HEK293 (cell line): ENCODE data around the gene TBC1D19.
"Not testable (repeated sequence)": the region's sequence is repeated elsewhere in the genome, so short reads cannot be mapped to it uniquely, and the experiment has no call there.

Experiments
- CTCF ChIA-PET: fragments of 350-600 bp; formaldehyde crosslinking; extraction: SDS; loops from one replicate; lab custom pipeline; 2021; ENCODE audit warnings: antibody characterized with exemption; lab: Yijun Ruan, JAX
- POLR2A ChIA-PET: fragments of 300-600 bp; formaldehyde crosslinking; extraction: SDS; loops from one replicate; lab custom pipeline; 2020; ENCODE audit warnings: antibody characterized with exemption, inconsistent platforms; lab: Yijun Ruan, JAX
- H3K27ac ChIP-seq: fragments of 200-500 bp; sonication (Bioruptor generic); 2 replicates; pipeline ENCODE4 v1.5.1; 2014; ENCODE audit warnings: low read depth, low read length, control low read depth, inconsistent platforms; ENCODE audit errors: extremely low read depth
- H3K36me3 ChIP-seq, 2 experiments: fragments of 200-500 bp in 1 of 2; sonication (Bioruptor generic) in 1 of 2; 1 replicate in 1 of 2; 2 replicates in 1 of 2; pipeline ENCODE4 v1.5.1; 2014 to 2017; ENCODE audit warnings: inconsistent platforms in 2 of 2, low read length in 2 of 2; ENCODE audit not compliant: control insufficient read depth in 2 of 2, insufficient read depth in 1 of 2
- H3K4me1 ChIP-seq: fragments of 200-500 bp; sonication (Bioruptor generic); 2 replicates; pipeline ENCODE4 v1.5.1; 2014; ENCODE audit warnings: mild to moderate bottlenecking, low read length, inconsistent platforms; ENCODE audit not compliant: control insufficient read depth, insufficient read depth
- H3K4me3 ChIP-seq: 2 replicates; pipeline ENCODE4 v1.5.1; 2011; ENCODE audit warnings: low read depth, mild to moderate bottlenecking, control low read depth, low read length, moderate library complexity
- H3K9me3 ChIP-seq: fragments of 200-500 bp; sonication (Bioruptor generic); 2 replicates; pipeline ENCODE4 v1.5.1; 2014; ENCODE audit warnings: low read depth, low read length, inconsistent platforms; ENCODE audit not compliant: control insufficient read depth, insufficient read depth
- INSM2 ChIP-seq: fragments of 450-650 bp; formaldehyde crosslinking; IDR thresholded peaks from 2 replicates; pipeline ENCODE4 v1.5.1; 2016; ENCODE audit warnings: missing biosample characterization, missing genetic modification characterization
- KLF1 ChIP-seq: fragments of 450-650 bp; formaldehyde crosslinking; IDR thresholded peaks from 2 replicates; pipeline ENCODE4 v1.5.1; 2016; ENCODE audit warnings: missing biosample characterization, missing genetic modification characterization
- SETDB1 ChIP-seq: IDR thresholded peaks from one replicate; pipeline ENCODE4 v1.6.1; 2017; ENCODE audit warnings: mild to moderate bottlenecking, low read length, moderate library complexity, mixed read lengths; ENCODE audit not compliant: insufficient read length
- ZBTB49 ChIP-seq: fragments of 450-650 bp; formaldehyde crosslinking; IDR thresholded peaks from 2 replicates; pipeline ENCODE4 v1.5.1; 2016; ENCODE audit warnings: missing biosample characterization, missing genetic modification characterization, low read depth
- ZNF114 ChIP-seq: fragments of 450-650 bp; formaldehyde crosslinking; IDR thresholded peaks from 2 replicates; pipeline ENCODE4 v1.5.0; 2017; ENCODE audit warnings: missing biosample characterization, missing genetic modification characterization
- ZNF16 ChIP-seq: fragments of 450-650 bp; formaldehyde crosslinking; IDR thresholded peaks from 2 replicates; pipeline ENCODE4 v1.5.1; 2016; ENCODE audit warnings: low read depth, missing biosample characterization, missing genetic modification characterization
- ZNF174 ChIP-seq: fragments of 450-650 bp; formaldehyde crosslinking; IDR thresholded peaks from 2 replicates; pipeline ENCODE4 v1.5.0; 2017; ENCODE audit warnings: missing biosample characterization, mild to moderate bottlenecking, missing genetic modification characterization
- ZNF202 ChIP-seq: fragments of 450-650 bp; formaldehyde crosslinking; IDR thresholded peaks from 2 replicates; pipeline ENCODE4 v1.5.1; 2016; ENCODE audit warnings: missing biosample characterization, missing genetic modification characterization, borderline replicate concordance
- ZNF214 ChIP-seq: fragments of 450-650 bp; formaldehyde crosslinking; IDR thresholded peaks from 2 replicates; pipeline ENCODE4 v1.5.1; 2017; ENCODE audit warnings: missing biosample characterization, mild to moderate bottlenecking, missing genetic modification characterization, borderline replicate concordance
- ZNF223 ChIP-seq: fragments of 450-650 bp; formaldehyde crosslinking; IDR thresholded peaks from 2 replicates; pipeline ENCODE4 v1.5.1; 2016; ENCODE audit warnings: missing biosample characterization, missing genetic modification characterization
- ZNF341 ChIP-seq: fragments of 450-650 bp; formaldehyde crosslinking; IDR thresholded peaks from 2 replicates; pipeline ENCODE4; 2016; ENCODE audit warnings: low read depth, missing biosample characterization, missing genetic modification characterization
- ZNF391 ChIP-seq: fragments of 450-650 bp; formaldehyde crosslinking; IDR thresholded peaks from 2 replicates; pipeline ENCODE4 v1.5.1; 2016; ENCODE audit warnings: low read depth, missing biosample characterization, missing genetic modification characterization, borderline replicate concordance
- ZNF530 ChIP-seq: fragments of 450-650 bp; formaldehyde crosslinking; IDR thresholded peaks from 2 replicates; pipeline ENCODE4 v1.5.1; 2016; ENCODE audit warnings: low read depth, missing biosample characterization, missing genetic modification characterization
- ZNF585B ChIP-seq: fragments of 450-650 bp; formaldehyde crosslinking; IDR thresholded peaks from 2 replicates; pipeline ENCODE4 v1.5.1; 2016; ENCODE audit warnings: missing biosample characterization, missing genetic modification characterization
- ZNF596 ChIP-seq: fragments of 450-650 bp; IDR thresholded peaks from 2 replicates; pipeline ENCODE4 v1.5.0; 2018; ENCODE audit warnings: missing biosample characterization, mild to moderate bottlenecking, missing genetic modification characterization, moderate library complexity
- ZNF610 ChIP-seq: fragments of 450-650 bp; formaldehyde crosslinking; IDR thresholded peaks from 2 replicates; pipeline ENCODE4 v1.5.1; 2016; ENCODE audit warnings: missing biosample characterization, missing genetic modification characterization, borderline replicate concordance
- ZNF777 ChIP-seq: fragments of 450-650 bp; formaldehyde crosslinking; IDR thresholded peaks from 2 replicates; pipeline ENCODE4 v1.5.1; 2017; ENCODE audit warnings: missing biosample characterization, missing genetic modification characterization, borderline replicate concordance
- ZNF791 ChIP-seq: fragments of 450-650 bp; formaldehyde crosslinking; IDR thresholded peaks from 2 replicates; pipeline ENCODE4 v1.5.1; 2016; ENCODE audit warnings: missing biosample characterization, missing genetic modification characterization
- TF ChIP-seq, protein P1 (sequence below): fragments of 450-650 bp; formaldehyde crosslinking; IDR thresholded peaks from 2 replicates; pipeline ENCODE4 v1.5.1; 2016; ENCODE audit warnings: missing biosample characterization, missing genetic modification characterization, borderline replicate concordance
- TF ChIP-seq, protein P2 (sequence below): fragments of 450-650 bp; formaldehyde crosslinking; IDR thresholded peaks from 2 replicates; pipeline ENCODE4 v1.5.1; 2017; ENCODE audit warnings: missing biosample characterization, missing genetic modification characterization
- TF ChIP-seq, protein P3 (sequence below): fragments of 450-650 bp; formaldehyde crosslinking; IDR thresholded peaks from 2 replicates; pipeline ENCODE4 v1.5.1; 2017; ENCODE audit warnings: missing biosample characterization, mild to moderate bottlenecking, missing genetic modification characterization, moderate library complexity

Gene TBC1D19

DNA sequence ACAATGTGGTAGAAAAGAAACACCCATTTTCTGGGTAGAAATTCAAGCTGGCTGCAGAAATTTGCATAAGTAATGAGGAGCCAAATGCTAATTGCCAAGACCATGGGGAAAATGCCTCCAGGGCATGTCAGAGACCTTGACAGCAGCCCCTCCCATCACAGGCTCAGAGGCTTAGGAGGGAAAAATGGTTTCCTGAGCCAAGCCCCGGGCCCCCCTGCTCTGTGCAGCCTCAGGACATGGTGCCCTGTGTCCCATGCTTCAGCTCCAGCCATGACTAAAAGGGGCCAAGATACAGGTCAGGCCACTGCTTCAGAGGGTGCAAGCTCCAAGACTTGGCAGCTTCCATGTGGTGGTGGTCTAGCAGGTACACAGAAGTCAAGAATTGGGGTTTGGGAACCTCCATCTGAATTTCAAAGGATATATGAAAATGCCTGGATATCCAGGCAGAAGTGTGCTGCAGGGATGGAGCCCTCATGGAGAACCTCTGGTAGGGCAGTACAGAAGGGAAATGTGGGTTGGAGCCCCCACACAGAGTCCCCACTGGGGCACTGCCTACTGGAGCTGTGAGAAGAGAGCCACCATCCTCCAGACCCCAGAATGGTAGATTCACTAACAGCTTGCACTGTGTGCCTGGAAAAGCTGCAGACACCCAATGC, 95.3 kb downstream of the TBC1D19 start:
- H3K9me3 ChIP-seq, H3K36me3 ChIP-seq, H3K4me3 ChIP-seq, CTCF ChIA-PET, H3K27ac ChIP-seq, H3K4me1 ChIP-seq: not testable (repeated sequence)
- peak; percentile 68 for TF ChIP-seq SETDB1
- peak; percentile 91 for TF ChIP-seq ZNF585B
- TF ChIP-seq, all 188 proteins: peak for 2; not testable (repeated sequence) for 186
- POLR2A ChIA-PET = not testable (repeated sequence)

GRCh38 chr4:26682436-26682835, 98.6 kb downstream of the TBC1D19 start:
- Histone ChIP-seq H3K4me1 (no peaks in the 10 kb centered on the region), H3K27ac (no peak overlapping the region), H3K4me3 (no peak overlapping the region), H3K36me3 (peaks cover 0 to 4% of the 10 kb centered on the region in 2 experiments; a peak in 1 of 3 replicates), H3K9me3 (no peaks in the 10 kb centered on the region)
- ChIA-PET POLR2A (no interaction called here), CTCF (interaction anchor here (0.6 to 1.3 kb wide), 2 partner anchors 301 to 835 kb away, joined by 4 to 5 read pairs; no protein-coding TSS in a partner anchor)
- TF ChIP-seq ZNF610 (tag by site-specific recombination) (no peak), ZNF16 (tag by site-specific recombination) (no peak), ZNF341 (no peak), ZNF202 (tag by site-specific recombination) (no peak), ZNF777 (no peak), ZNF223 (tag by site-specific recombination) (no peak), ZNF791 (no peak), ZNF174 (tag by site-specific recombination) (no peak), ZNF596 (tag by site-specific recombination) (no peak), INSM2 (tag by site-specific recombination) (no peak), ZNF530 (tag by site-specific recombination) (no peak), ZNF214 (tag by site-specific recombination) (no peak), ZNF114 (tag by site-specific recombination) (no peak), KLF1 (tag by site-specific recombination) (no peak), ZNF391 (tag by site-specific recombination) (no peak), ZBTB49 (tag by site-specific recombination) (no peak)
- TF ChIP-seq, protein P1, sequence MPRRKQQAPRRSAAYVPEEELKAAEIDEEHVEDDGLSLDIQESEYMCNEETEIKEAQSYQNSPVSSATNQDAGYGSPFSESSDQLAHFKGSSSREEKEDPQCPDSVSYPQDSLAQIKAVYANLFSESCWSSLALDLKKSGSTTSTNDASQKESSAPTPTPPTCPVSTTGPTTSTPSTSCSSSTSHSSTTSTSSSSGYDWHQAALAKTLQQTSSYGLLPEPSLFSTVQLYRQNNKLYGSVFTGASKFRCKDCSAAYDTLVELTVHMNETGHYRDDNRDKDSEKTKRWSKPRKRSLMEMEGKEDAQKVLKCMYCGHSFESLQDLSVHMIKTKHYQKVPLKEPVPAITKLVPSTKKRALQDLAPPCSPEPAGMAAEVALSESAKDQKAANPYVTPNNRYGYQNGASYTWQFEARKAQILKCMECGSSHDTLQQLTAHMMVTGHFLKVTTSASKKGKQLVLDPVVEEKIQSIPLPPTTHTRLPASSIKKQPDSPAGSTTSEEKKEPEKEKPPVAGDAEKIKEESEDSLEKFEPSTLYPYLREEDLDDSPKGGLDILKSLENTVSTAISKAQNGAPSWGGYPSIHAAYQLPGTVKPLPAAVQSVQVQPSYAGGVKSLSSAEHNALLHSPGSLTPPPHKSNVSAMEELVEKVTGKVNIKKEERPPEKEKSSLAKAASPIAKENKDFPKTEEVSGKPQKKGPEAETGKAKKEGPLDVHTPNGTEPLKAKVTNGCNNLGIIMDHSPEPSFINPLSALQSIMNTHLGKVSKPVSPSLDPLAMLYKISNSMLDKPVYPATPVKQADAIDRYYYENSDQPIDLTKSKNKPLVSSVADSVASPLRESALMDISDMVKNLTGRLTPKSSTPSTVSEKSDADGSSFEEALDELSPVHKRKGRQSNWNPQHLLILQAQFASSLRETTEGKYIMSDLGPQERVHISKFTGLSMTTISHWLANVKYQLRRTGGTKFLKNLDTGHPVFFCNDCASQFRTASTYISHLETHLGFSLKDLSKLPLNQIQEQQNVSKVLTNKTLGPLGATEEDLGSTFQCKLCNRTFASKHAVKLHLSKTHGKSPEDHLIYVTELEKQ (tag by site-specific recombination) = no peak
- TF ChIP-seq, protein P2, sequence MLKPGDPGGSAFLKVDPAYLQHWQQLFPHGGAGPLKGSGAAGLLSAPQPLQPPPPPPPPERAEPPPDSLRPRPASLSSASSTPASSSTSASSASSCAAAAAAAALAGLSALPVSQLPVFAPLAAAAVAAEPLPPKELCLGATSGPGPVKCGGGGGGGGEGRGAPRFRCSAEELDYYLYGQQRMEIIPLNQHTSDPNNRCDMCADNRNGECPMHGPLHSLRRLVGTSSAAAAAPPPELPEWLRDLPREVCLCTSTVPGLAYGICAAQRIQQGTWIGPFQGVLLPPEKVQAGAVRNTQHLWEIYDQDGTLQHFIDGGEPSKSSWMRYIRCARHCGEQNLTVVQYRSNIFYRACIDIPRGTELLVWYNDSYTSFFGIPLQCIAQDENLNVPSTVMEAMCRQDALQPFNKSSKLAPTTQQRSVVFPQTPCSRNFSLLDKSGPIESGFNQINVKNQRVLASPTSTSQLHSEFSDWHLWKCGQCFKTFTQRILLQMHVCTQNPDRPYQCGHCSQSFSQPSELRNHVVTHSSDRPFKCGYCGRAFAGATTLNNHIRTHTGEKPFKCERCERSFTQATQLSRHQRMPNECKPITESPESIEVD = no peak
- TF ChIP-seq, protein P3, sequence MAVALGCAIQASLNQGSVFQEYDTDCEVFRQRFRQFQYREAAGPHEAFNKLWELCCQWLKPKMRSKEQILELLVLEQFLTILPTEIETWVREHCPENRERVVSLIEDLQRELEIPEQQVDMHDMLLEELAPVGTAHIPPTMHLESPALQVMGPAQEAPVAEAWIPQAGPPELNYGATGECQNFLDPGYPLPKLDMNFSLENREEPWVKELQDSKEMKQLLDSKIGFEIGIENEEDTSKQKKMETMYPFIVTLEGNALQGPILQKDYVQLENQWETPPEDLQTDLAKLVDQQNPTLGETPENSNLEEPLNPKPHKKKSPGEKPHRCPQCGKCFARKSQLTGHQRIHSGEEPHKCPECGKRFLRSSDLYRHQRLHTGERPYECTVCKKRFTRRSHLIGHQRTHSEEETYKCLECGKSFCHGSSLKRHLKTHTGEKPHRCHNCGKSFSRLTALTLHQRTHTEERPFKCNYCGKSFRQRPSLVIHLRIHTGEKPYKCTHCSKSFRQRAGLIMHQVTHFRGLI (tag by site-specific recombination) = no peak
